ENCODE results near the gene TMC1. TPM values are rescaled to one million over a fixed set of nuclear protein-coding genes. Genes with fewer than 3 reads are reported as not detected.

The TMC1 gene
- total and polyA plus RNA-seq, 2 donors from 2014 or later = 0.25 to 1.2 TPM

DNA sequence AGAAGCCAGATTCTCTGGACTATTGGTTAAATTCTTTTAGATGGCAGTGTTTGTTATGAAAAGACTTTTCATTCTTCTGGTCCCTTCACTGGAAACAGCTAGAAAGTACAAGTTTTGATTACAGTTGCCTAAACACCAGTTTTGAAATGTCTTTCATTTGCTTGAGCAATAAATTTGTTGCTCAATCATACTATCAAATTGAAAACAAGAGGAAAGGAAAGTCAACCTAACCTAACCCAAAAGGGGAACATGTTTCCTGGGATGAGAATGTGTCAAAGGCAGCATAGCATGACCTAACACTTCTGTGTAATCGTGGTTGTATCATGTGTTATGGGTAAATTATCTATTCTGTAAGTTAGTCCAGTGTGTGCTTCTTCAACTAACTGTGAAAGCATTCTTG lies 213.2 kb downstream of the TMC1 start:
- intact Hi-C loops (cut with DNase I) = no loop called here
- FAIRE-seq (no peak), DNase-seq (no peak)
- Histone ChIP-seq H3K27ac (ENCODE audit: low read depth in 2 of 2, low read length in 2 of 2) (no peak overlapping the region), H3K9me3 (ENCODE audit: control insufficient read depth in 2 of 3, insufficient read depth in 1 of 3, low read length in 3 of 3) (no peaks in the 10 kb centered on the region), H3K9ac (ENCODE audit: low read length in 3 of 3) (no peak overlapping the region), H3K27me3 (ENCODE audit: control insufficient read depth, insufficient read depth, low read length) (no peaks in the 10 kb centered on the region), H3K4me3 (ENCODE audit: low read length in 3 of 3) (no peak overlapping the region), H3K4me1 (ENCODE audit: control insufficient read depth in 2 of 3, insufficient read depth in 2 of 3, low read depth in 1 of 3, low read length in 3 of 3) (no peaks in the 10 kb centered on the region), H3K36me3 (ENCODE audit: control insufficient read depth in 2 of 3, insufficient read depth in 3 of 3, low read length in 3 of 3) (no peaks in the 10 kb centered on the region)
- no peak for TF ChIP-seq CTCF (IDR thresholded peaks at IDR 0.05; ENCODE audit: borderline replicate concordance, extremely low read depth, insufficient read depth)

GRCh38 chr9:72743836-72744235 lies 222.4 kb downstream of the TMC1 start:
- intact Hi-C loops (cut with DNase I) = no loop called here
- H3K9ac ChIP-seq (ENCODE audit: low read length in 3 of 3) = no peak overlapping the region
- DNase-seq (no peak), FAIRE-seq (no peak)
- no peaks in the 10 kb centered on the region for H3K36me3 ChIP-seq (ENCODE audit: control insufficient read depth in 2 of 3, insufficient read depth in 3 of 3, low read length in 3 of 3)
- no peaks in the 10 kb centered on the region for H3K9me3 ChIP-seq (ENCODE audit: control insufficient read depth in 2 of 3, insufficient read depth in 1 of 3, low read length in 3 of 3)
- peaks cover 0 to 4% (median 0%) of the 10 kb centered on the region in 3 donors for H3K4me1 ChIP-seq (ENCODE audit: control insufficient read depth in 2 of 3, insufficient read depth in 2 of 3, low read depth in 1 of 3, low read length in 3 of 3)
- TF ChIP-seq CTCF (IDR thresholded peaks at IDR 0.05; ENCODE audit: borderline replicate concordance, extremely low read depth, insufficient read depth) = no peak
- no peak overlapping the region for H3K27ac ChIP-seq (ENCODE audit: low read depth in 2 of 2, low read length in 2 of 2)
- no peaks in the 10 kb centered on the region for H3K27me3 ChIP-seq (ENCODE audit: control insufficient read depth, insufficient read depth, low read length)
- H3K4me3 ChIP-seq (ENCODE audit: low read length in 3 of 3) = no peak overlapping the region

- Histone ChIP-seq H3K27me3 (ENCODE audit: control insufficient read depth, insufficient read depth, low read length) (no peaks in the 10 kb centered on the region), H3K4me3 (ENCODE audit: low read length in 3 of 3) (no peak overlapping the region), H3K27ac (ENCODE audit: low read depth in 2 of 2, low read length in 2 of 2) (no peak overlapping the region), H3K9me3 (ENCODE audit: control insufficient read depth in 2 of 3, insufficient read depth in 1 of 3, low read length in 3 of 3) (no peaks in the 10 kb centered on the region), H3K36me3 (ENCODE audit: control insufficient read depth in 2 of 3, insufficient read depth in 3 of 3, low read length in 3 of 3) (no peaks in the 10 kb centered on the region), H3K9ac (ENCODE audit: low read length in 3 of 3) (no peak overlapping the region), H3K4me1 (ENCODE audit: control insufficient read depth in 2 of 3, insufficient read depth in 2 of 3, low read depth in 1 of 3, low read length in 3 of 3) (peaks cover 0 to 6% (median 2%) of the 10 kb centered on the region in 3 donors)
- no peak for FAIRE-seq
- intact Hi-C loops (cut with DNase I) = no loop called here
- no peak for TF ChIP-seq CTCF (IDR thresholded peaks at IDR 0.05; ENCODE audit: borderline replicate concordance, extremely low read depth, insufficient read depth)
- DNase-seq = peak in 2 of 5 donors; percentile 10 to 13
These were observed 227.9 kb downstream of the TMC1 start for GRCh38 chr9:72749276-72749675.

- Histone ChIP-seq H3K27me3 (ENCODE audit: control insufficient read depth, insufficient read depth, low read length) (no peaks in the 10 kb centered on the region), H3K4me3 (ENCODE audit: low read length in 3 of 3) (no peak overlapping the region), H3K36me3 (ENCODE audit: control insufficient read depth in 2 of 3, insufficient read depth in 3 of 3, low read length in 3 of 3) (no peaks in the 10 kb centered on the region), H3K9ac (ENCODE audit: low read length in 3 of 3) (no peak overlapping the region), H3K9me3 (ENCODE audit: control insufficient read depth in 2 of 3, insufficient read depth in 1 of 3, low read length in 3 of 3) (no peaks in the 10 kb centered on the region), H3K4me1 (ENCODE audit: control insufficient read depth in 2 of 3, insufficient read depth in 2 of 3, low read depth in 1 of 3, low read length in 3 of 3) (peaks cover 0 to 6% (median 2%) of the 10 kb centered on the region in 3 donors), H3K27ac (ENCODE audit: low read depth in 2 of 2, low read length in 2 of 2) (no peak overlapping the region)
- DNase-seq (no peak), FAIRE-seq (no peak)
- intact Hi-C loops (cut with DNase I) = no loop called here
- TF ChIP-seq CTCF (IDR thresholded peaks at IDR 0.05; ENCODE audit: borderline replicate concordance, extremely low read depth, insufficient read depth) = no peak
These were observed 230.1 kb downstream of the TMC1 start for GRCh38 chr9:72751541-72751940.
